Testis (tissue), 3 donors: ENCODE results near the gene PLPPR1. TPM values are rescaled to one million over a fixed set of nuclear protein-coding genes. Genes with fewer than 3 reads are reported as not detected.

Source experiments
- DNase-seq: peaks from one replicate; pipeline ENCODE4 v3.0.0-alpha.2; 2019
- H3K27ac ChIP-seq, 2 donors: fragments of 200-600 bp; sonication (generic); one replicate each; pipeline ENCODE4 v1.5.1; 2019
- H3K27me3 ChIP-seq: fragments of 200-600 bp; sonication (generic); one replicate; pipeline ENCODE4 v1.5.1; 2019
- H3K36me3 ChIP-seq: fragments of 200-600 bp; sonication (generic); one replicate; pipeline ENCODE4 v1.5.1; 2017; ENCODE audit warnings: low read depth; ENCODE audit errors: missing control alignments
- H3K4me1 ChIP-seq: fragments of 200-600 bp; sonication (generic); one replicate; pipeline ENCODE4 v1.5.1; 2019
- H3K4me3 ChIP-seq, 2 donors: fragments of 200-600 bp; sonication (generic); one replicate each; pipeline ENCODE4 v1.5.1; 2017 to 2019
- H3K9me3 ChIP-seq: fragments of 200-600 bp; sonication (generic); one replicate; pipeline ENCODE4 v1.5.1; 2017
- CTCF ChIP-seq, 3 experiments: fragments of 450-650 bp in 2 of 3; fragments of 200-600 bp in 1 of 3; sonication (generic) in 1 of 3; IDR thresholded peaks; one replicate each; pipeline ENCODE4 v1.5.1; 2016 to 2019; ENCODE audit warnings: antibody characterized with exemption in 3 of 3, mild to moderate bottlenecking in 2 of 3, moderate library complexity in 1 of 3
- POLR2A ChIP-seq: fragments of 450-650 bp; IDR thresholded peaks from one replicate; pipeline ENCODE4 v1.6.1; 2017; ENCODE audit warnings: antibody characterized with exemption, mild to moderate bottlenecking, moderate library complexity
- WGBS, 2 donors: methylation state at CpG; one replicate each; pipeline ENCODE4 v1.1.5; 2018; 5-methylcytosine and 5-hydroxymethylcytosine counted together
- intact Hi-C: fragments of 100-400 bp; cut with DNase I; formaldehyde crosslinking; loops from one replicate; pipeline ENCODE4 v1.15.1; 2023; ENCODE audit warnings: low total_unique reads
- polyA plus RNA-seq: library from polyadenylated mRNA; stranded (reverse); fragments of 350-450 nt; fragmentation: Illumina TruSeq; extraction: RNeasy Lipid Tissue Mini Kit (QIAGEN cat#74804); gene quantifications from one replicate; pipeline ENCODE4 v1.2.3, GENCODE V29; 2014; ENCODE audit warnings: low read depth, low replicate concordance; ENCODE audit not compliant: insufficient read depth
- total RNA-seq, 2 donors: library from RNA; depleted of rRNA; stranded (reverse); fragments of >200 nt; gene quantifications; one replicate each; pipeline ENCODE4 v1.2.3, GENCODE V29; 2016

PLPPR1 gene
- total and polyA plus RNA-seq, 3 donors from 2014 or later = 1.2 to 2.9 (median 2.5) TPM

- no peaks in the 10 kb centered on the region for H3K36me3 ChIP-seq
- TF ChIP-seq CTCF (IDR thresholded peaks at IDR 0.05) (no peak), POLR2A (no peak)
- no peak overlapping the region for H3K27ac ChIP-seq
- no peaks in the 10 kb centered on the region for H3K9me3 ChIP-seq
- no peak overlapping the region for H3K4me3 ChIP-seq
- H3K27me3 ChIP-seq = no peaks in the 10 kb centered on the region
- DNase-seq = no peak
- H3K4me1 ChIP-seq = no peaks in the 10 kb centered on the region
- intact Hi-C loops = no loop called here
- 62 to 86% methylated on average over 1 of the region's 1 CpG for WGBS, 2 donors
Measured at GRCh38 chr9:101162231-101162630, 133.7 kb downstream of the PLPPR1 start.

- no peak overlapping the region for H3K4me3 ChIP-seq
- H3K27ac ChIP-seq = no peak overlapping the region
- H3K9me3 ChIP-seq = no peaks in the 10 kb centered on the region
- no peaks in the 10 kb centered on the region for H3K36me3 ChIP-seq
- intact Hi-C loops = no loop called here
- TF ChIP-seq POLR2A = no peak
- TF ChIP-seq CTCF (IDR thresholded peaks at IDR 0.05) = no peak
- 69 to 74% methylated on average over 1 of the region's 1 CpG for WGBS, 2 donors
- H3K4me1 ChIP-seq = no peaks in the 10 kb centered on the region
- no peak for DNase-seq
- H3K27me3 ChIP-seq = no peaks in the 10 kb centered on the region
Measured at GRCh38 chr9:101165131-101165530, 136.6 kb downstream of the PLPPR1 start.

- Histone ChIP-seq H3K9me3 (no peaks in the 10 kb centered on the region), H3K4me3 (no peak overlapping the region), H3K4me1 (no peaks in the 10 kb centered on the region), H3K36me3 (no peaks in the 10 kb centered on the region), H3K27me3 (no peaks in the 10 kb centered on the region), H3K27ac (no peak overlapping the region)
- no peak for DNase-seq
- TF ChIP-seq POLR2A (no peak), CTCF (IDR thresholded peaks at IDR 0.05) (no peak)
- intact Hi-C loops = no loop called here
- WGBS, 2 donors = 76 to 77% methylated on average over 1 of the region's 1 CpG
Measured at GRCh38 chr9:101167490-101168134, 139.1 kb downstream of the PLPPR1 start.

GRCh38 chr9:101172616-101173015, 144.1 kb downstream of the PLPPR1 start:
- H3K9me3 ChIP-seq = no peaks in the 10 kb centered on the region
- 75 to 86% methylated on average over 1 of the region's 1 CpG for WGBS, 2 donors
- TF ChIP-seq CTCF (IDR thresholded peaks at IDR 0.05) (no peak), POLR2A (no peak)

GRCh38 chr9:101173907-101174306, 145.4 kb downstream of the PLPPR1 start:
- Histone ChIP-seq H3K27me3 (no peaks in the 10 kb centered on the region), H3K4me1 (no peaks in the 10 kb centered on the region), H3K36me3 (no peaks in the 10 kb centered on the region), H3K9me3 (no peaks in the 10 kb centered on the region), H3K27ac (no peak overlapping the region), H3K4me3 (no peak overlapping the region)
- WGBS, 2 donors = 92 to 93% methylated on average over 1 of the region's 1 CpG
- DNase-seq = no peak
- intact Hi-C loops = no loop called here
- no peak for TF ChIP-seq POLR2A

More at GRCh38 chr9:101172616-101173015, 144.1 kb downstream of the PLPPR1 start:
- intact Hi-C loops = no loop called here
- Histone ChIP-seq H3K27me3 (no peaks in the 10 kb centered on the region), H3K4me3 (no peak overlapping the region), H3K36me3 (no peaks in the 10 kb centered on the region), H3K4me1 (no peaks in the 10 kb centered on the region), H3K27ac (no peak overlapping the region)
- DNase-seq = no peak
